Kasumi-1 (cell line): ENCODE data around the gene GPX2.
A peak's percentile ranks its signal among the peaks of the same experiment; 100 is the strongest.

Experiments used
- DNase-seq, 2 experiments: peaks; one replicate each; lab custom pipeline; 2025; lab: John Stamatoyannopoulos, UW

Gene GPX2

GRCh38 chr14:64939817-64940190 is 2.7 kb downstream of the GPX2 start:
- no peak for DNase-seq

- DNase-seq = no peak
Observed at GRCh38 chr14:64938972-64939816, 3.4 kb downstream of the GPX2 start.

GRCh38 chr14:64937821-64938193 is 4.7 kb downstream of the GPX2 start:
- DNase-seq = peak in 1 of 2 experiments; percentile 5

- no peak for DNase-seq
Observed at GRCh38 chr14:64937171-64937820, 5.2 kb downstream of the GPX2 start.

- DNase-seq = no peak
Observed at GRCh38 chr14:64935508-64935907, 7.0 kb downstream of the GPX2 start.

- DNase-seq = no peak
Observed at GRCh38 chr14:64934338-64934929, 8.1 kb downstream of the GPX2 start.

- DNase-seq = no peak
Observed at GRCh38 chr14:64932231-64932630, 10.3 kb downstream of the GPX2 start.

GRCh38 chr14:64931123-64931522 is 11.4 kb downstream of the GPX2 start:
- no peak for DNase-seq

- DNase-seq = no peak
Observed at GRCh38 chr14:64930085-64930843, 12.3 kb downstream of the GPX2 start.

GRCh38 chr14:64929014-64929359 is 13.6 kb downstream of the GPX2 start:
- DNase-seq = no peak

GRCh38 chr14:64928239-64929013 is 14.1 kb downstream of the GPX2 start:
- peak; percentile 5 to 22 for DNase-seq

GRCh38 chr14:64927031-64927430 is 15.5 kb downstream of the GPX2 start:
- DNase-seq = no peak

GRCh38 chr14:64926398-64926995 is 16.0 kb downstream of the GPX2 start:
- DNase-seq = no peak

- DNase-seq = no peak
Observed at GRCh38 chr14:64923015-64923414, 19.5 kb downstream of the GPX2 start.

GRCh38 chr14:64920465-64920864 is 22.1 kb downstream of the GPX2 start:
- DNase-seq = no peak

GRCh38 chr14:64919618-64920017 is 22.9 kb downstream of the GPX2 start:
- DNase-seq = no peak

- DNase-seq = no peak
Observed at GRCh38 chr14:64919215-64919614, 23.3 kb downstream of the GPX2 start.

GRCh38 chr14:64918216-64918615 is 24.3 kb downstream of the GPX2 start:
- no peak for DNase-seq

- DNase-seq = peak; percentile 20 to 34
Observed at GRCh38 chr14:64915797-64916196, 26.7 kb downstream of the GPX2 start.

GRCh38 chr14:64915029-64915424 is 27.5 kb downstream of the GPX2 start:
- DNase-seq = no peak
